ENCODE results near the gene ACTL8. TPM values are rescaled to one million over a fixed set of nuclear protein-coding genes. Genes with fewer than 3 reads are reported as not detected.

The ACTL8 gene
- polyA plus RNA-seq, 2 of the 4 experiments (the other 2 are of a cell fraction) = 0.30 to 1.3 TPM

DNA sequence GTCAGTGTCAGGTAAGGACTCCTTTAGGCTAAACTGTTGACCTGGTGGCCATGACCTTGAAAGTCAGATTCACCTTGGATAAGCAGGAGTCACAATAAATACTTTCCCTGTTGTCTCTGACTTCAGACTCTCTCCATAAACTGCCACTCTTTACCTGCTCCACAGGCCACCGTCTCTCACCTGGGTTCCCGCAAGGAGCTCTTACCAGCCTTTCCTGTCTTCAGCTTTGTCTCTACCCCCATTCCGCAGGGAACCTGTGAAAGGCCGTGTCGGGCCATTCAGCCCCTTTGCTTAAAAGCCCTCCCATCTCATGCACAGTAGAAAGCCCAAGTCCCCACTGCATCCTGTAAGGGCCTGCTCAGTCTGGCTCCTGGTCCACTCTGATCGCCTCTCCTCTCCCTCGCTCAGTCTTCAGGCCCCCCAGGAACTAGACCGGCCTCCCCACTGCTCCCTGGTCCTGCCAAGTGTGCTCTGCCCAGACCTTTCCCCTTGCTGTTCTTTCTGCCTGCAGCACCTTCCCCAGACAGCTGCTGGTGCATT is 79.5 kb downstream of the ACTL8 start:
- no peaks in the 10 kb centered on the region for H3K9me3 ChIP-seq
- no peak overlapping the region for H3K4me3 ChIP-seq
- no peak overlapping the region for H3K4me2 ChIP-seq
- H3K4me1 ChIP-seq = no peaks in the 10 kb centered on the region
- no peak for DNase-seq (ENCODE audit: low read depth in 1 of 2, low spot score in 1 of 2)
- ChIA-PET CTCF (interaction anchor here (0.8 to 1.1 kb wide), 3 partner anchors 9 to 173 kb away, joined by 3 to 4 read pairs (median 3); no protein-coding TSS in a partner anchor), POLR2A (no interaction called here)
- H3K27ac ChIP-seq = no peak overlapping the region
- no peak for FAIRE-seq
- ATAC-seq = no peak
- WGBS (ENCODE audit: missing lambda C conversion rate) = 59% methylated on average over 8 of the region's 8 CpGs
- TF ChIP-seq RCOR1 (IDR thresholded peaks at IDR 0.05; ENCODE audit: low read depth, low read length) (no peak), EP300 (IDR thresholded peaks at IDR 0.05) (no peak), MAX (IDR thresholded peaks at IDR 0.05) (no peak), SREBF2 (IDR thresholded peaks at IDR 0.05) (no peak), ZC3H11A (IDR thresholded peaks at IDR 0.05) (no peak), PHF8 (IDR thresholded peaks at IDR 0.05; ENCODE audit: borderline replicate concordance, low read depth) (no peak), TP53 (CRISPR knock-in tag; IDR thresholded peaks at IDR 0.05) (no peak), POLR2AphosphoS2 (conservative IDR thresholded peaks at IDR 0.05; ENCODE audit: low read length) (no peak), KDM5A (IDR thresholded peaks at IDR 0.05) (no peak), ZNF302 (CRISPR knock-in tag; IDR thresholded peaks at IDR 0.05) (no peak), RFX5 (IDR thresholded peaks at IDR 0.05) (no peak), ESRRA (IDR thresholded peaks at IDR 0.05; ENCODE audit: borderline replicate concordance, low read length) (no peak), TFCP2L1 (CRISPR knock-in tag; IDR thresholded peaks at IDR 0.05) (no peak), HEYL (CRISPR knock-in tag; IDR thresholded peaks at IDR 0.05) (no peak), ZFP36 (IDR thresholded peaks at IDR 0.05; ENCODE audit: borderline replicate concordance, partially characterized antibody) (no peak), USF2 (IDR thresholded peaks at IDR 0.05) (no peak)
- TF ChIP-seq, protein P1, sequence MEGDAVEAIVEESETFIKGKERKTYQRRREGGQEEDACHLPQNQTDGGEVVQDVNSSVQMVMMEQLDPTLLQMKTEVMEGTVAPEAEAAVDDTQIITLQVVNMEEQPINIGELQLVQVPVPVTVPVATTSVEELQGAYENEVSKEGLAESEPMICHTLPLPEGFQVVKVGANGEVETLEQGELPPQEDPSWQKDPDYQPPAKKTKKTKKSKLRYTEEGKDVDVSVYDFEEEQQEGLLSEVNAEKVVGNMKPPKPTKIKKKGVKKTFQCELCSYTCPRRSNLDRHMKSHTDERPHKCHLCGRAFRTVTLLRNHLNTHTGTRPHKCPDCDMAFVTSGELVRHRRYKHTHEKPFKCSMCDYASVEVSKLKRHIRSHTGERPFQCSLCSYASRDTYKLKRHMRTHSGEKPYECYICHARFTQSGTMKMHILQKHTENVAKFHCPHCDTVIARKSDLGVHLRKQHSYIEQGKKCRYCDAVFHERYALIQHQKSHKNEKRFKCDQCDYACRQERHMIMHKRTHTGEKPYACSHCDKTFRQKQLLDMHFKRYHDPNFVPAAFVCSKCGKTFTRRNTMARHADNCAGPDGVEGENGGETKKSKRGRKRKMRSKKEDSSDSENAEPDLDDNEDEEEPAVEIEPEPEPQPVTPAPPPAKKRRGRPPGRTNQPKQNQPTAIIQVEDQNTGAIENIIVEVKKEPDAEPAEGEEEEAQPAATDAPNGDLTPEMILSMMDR (IDR thresholded peaks at IDR 0.05) = no peak
- TF ChIP-seq, protein P2, sequence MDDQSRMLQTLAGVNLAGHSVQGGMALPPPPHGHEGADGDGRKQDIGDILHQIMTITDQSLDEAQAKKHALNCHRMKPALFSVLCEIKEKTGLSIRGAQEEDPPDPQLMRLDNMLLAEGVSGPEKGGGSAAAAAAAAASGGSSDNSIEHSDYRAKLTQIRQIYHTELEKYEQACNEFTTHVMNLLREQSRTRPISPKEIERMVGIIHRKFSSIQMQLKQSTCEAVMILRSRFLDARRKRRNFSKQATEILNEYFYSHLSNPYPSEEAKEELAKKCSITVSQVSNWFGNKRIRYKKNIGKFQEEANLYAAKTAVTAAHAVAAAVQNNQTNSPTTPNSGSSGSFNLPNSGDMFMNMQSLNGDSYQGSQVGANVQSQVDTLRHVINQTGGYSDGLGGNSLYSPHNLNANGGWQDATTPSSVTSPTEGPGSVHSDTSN (IDR thresholded peaks at IDR 0.05) = no peak

- Histone ChIP-seq H3K4me3 (no peak overlapping the region), H3K27ac (no peak overlapping the region), H3K4me2 (no peak overlapping the region), H3K4me1 (no peaks in the 10 kb centered on the region), H3K9me3 (no peaks in the 10 kb centered on the region)
- FAIRE-seq (no peak), DNase-seq (ENCODE audit: low read depth in 1 of 2, low spot score in 1 of 2) (no peak), ATAC-seq (no peak)
- ChIA-PET POLR2A (no interaction called here), CTCF (interaction anchor here (0.6 kb wide), 1 partner anchor 11 kb away, joined by 3 read pairs; no protein-coding TSS in a partner anchor)
- TF ChIP-seq USF2 (IDR thresholded peaks at IDR 0.05) (no peak), NPAS2 (CRISPR knock-in tag; IDR thresholded peaks at IDR 0.05; ENCODE audit: borderline replicate concordance) (no peak), MAFK (IDR thresholded peaks at IDR 0.05; ENCODE audit: partially characterized antibody) (no peak), CBX8 (IDR thresholded peaks at IDR 0.05) (no peak), PHF8 (IDR thresholded peaks at IDR 0.05; ENCODE audit: borderline replicate concordance, low read depth) (no peak), NR3C1 (IDR thresholded peaks at IDR 0.05) (no peak), FOSL2 (IDR thresholded peaks at IDR 0.05) (no peak), FOSL2 (CRISPR knock-in tag; IDR thresholded peaks at IDR 0.05) (no peak), MYC (IDR thresholded peaks at IDR 0.05; ENCODE audit: borderline replicate concordance, low read length) (no peak), CBX2 (IDR thresholded peaks at IDR 0.05; ENCODE audit: borderline replicate concordance, low read depth) (no peak)
- 45% methylated on average over 11 of the region's 12 CpGs for WGBS (ENCODE audit: missing lambda C conversion rate)
These were observed 82.3 kb downstream of the ACTL8 start for GRCh38 chr1:17837233-17838030.
